ENCODE measurements around the gene LACRT. TPM values are rescaled to one million over a fixed set of nuclear protein-coding genes. Genes with fewer than 3 reads are reported as not detected.

The LACRT gene
- total and polyA plus RNA-seq, 2 of the 13 experiments (the other 11 are each of a cell fraction or from before 2014, with no cell fraction given), result not detected

DNA sequence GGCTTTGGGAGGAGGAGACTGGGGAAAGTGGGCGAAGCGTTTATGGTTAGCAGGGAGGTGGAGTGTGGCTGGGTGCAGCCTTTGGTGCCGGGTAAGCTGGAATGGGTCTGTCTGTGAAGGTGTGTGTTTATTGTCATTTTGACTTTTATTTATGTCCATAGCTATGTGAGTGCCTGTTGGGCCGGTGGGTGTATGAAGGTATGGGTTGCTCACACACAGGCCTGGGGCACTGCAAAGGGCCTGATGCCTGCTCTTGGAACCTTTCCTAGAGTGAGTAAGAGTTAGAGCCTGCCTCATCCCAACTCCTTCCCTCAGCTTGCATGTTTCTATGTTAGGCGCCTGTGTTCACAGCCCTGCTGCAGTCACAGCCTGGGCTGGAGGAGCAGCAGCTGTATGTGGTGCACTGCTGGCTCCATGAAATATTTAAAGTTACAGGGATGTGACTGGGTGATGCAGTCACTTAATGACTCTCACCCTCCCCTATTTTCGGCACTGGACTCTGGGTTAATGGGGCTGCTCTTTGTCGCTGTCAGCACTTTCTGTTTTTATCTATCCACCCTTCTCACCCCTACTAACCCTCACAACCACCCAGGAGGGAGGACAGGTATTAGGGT is 43.6 kb downstream of the LACRT start:
- Histone ChIP-seq H3K27ac (ENCODE audit: extremely low read length, insufficient read depth, low read length) (no peak overlapping the region), H3K4me2 (ENCODE audit: low read depth, low read length) (no peak overlapping the region), H4K20me1 (ENCODE audit: insufficient read depth, low read length) (no peaks in the 10 kb centered on the region), H3K4me1 (ENCODE audit: insufficient read depth, low read length) (peaks cover 14% of the 10 kb centered on the region), H3K4me3 (replicated peaks in 1 of 3; ENCODE audit: insufficient read depth in 1 of 3, low read depth in 2 of 3, low read length in 3 of 3) (no peak overlapping the region), H3K79me2 (ENCODE audit: insufficient read depth, low read length) (no peaks in the 10 kb centered on the region), H3K9me3 (ENCODE audit: low read length) (no peaks in the 10 kb centered on the region), H3K27me3 (ENCODE audit: control insufficient read depth in 1 of 2, insufficient read depth in 2 of 2, low read length in 2 of 2) (peaks cover 4 to 70% of the 10 kb centered on the region in 2 experiments), H3K9ac (ENCODE audit: insufficient read depth, low read depth, low read length) (no peak overlapping the region), H3K36me3 (replicated peaks in 1 of 2; ENCODE audit: control insufficient read depth in 1 of 2, insufficient read depth in 2 of 2, low read length in 2 of 2) (no peaks in the 10 kb centered on the region), H2AFZ (ENCODE audit: low read length) (no peak overlapping the region)
- no TSS peak for BruUV-seq (replicated peaks)
- TF ChIP-seq ZNF547 (CRISPR knock-in tag; IDR thresholded peaks at IDR 0.05), result no peak
- TF ChIP-seq MAFK (conservative IDR thresholded peaks at IDR 0.05 in 1 of 2, IDR thresholded peaks at IDR 0.05 in 1 of 2; ENCODE audit: low read length in 2 of 2), result peak in 1 of 2 experiments; percentile 37; a peak in 1 of 4 replicates
- ATAC-seq (no peak), DNase-seq (ENCODE audit: low spot score) (no peak), FAIRE-seq (no peak)
- intact Hi-C loops (cut with micrococcal nuclease; ENCODE audit: unreplicated experiment), result no loop called here
- WGBS (ENCODE audit: low lambda C conversion rate), result 38% methylated on average over 6 of the region's 7 CpGs
- in situ Hi-C loops (cut with HindIII; ENCODE audit: extremely low pct_ligation_motif_present, low pct_unique_long_range_greater_than_20kb), result no loop called here
- ChIA-PET CTCF (ENCODE audit: low intra/inter-chr PET ratio, low total read pairs) (no interaction called here), POLR2A (no interaction called here)

DNA sequence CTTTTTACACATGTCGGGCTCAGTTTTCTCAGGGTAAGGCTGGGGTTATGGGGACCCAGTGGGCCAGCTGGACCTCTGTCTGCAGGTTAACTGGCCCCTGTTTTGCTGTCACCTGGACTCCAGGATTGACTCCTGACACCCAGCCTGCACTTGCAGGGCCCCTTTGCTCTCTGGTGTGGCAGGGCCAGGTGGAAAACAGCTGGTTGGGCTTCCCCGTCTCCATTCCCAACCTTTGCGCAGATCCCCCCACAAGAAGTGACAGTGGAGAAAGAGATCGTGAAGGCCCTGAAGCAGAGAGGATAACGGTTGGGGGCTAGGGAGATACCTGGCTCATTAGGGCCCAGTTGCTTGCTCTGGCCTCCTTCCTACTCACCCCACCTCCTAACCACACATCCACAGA is 44.7 kb downstream of the LACRT start:
- Histone ChIP-seq H3K4me3 (replicated peaks in 1 of 3; ENCODE audit: insufficient read depth in 1 of 3, low read depth in 2 of 3, low read length in 3 of 3) (no peak overlapping the region), H3K79me2 (ENCODE audit: insufficient read depth, low read length) (no peaks in the 10 kb centered on the region), H2AFZ (ENCODE audit: low read length) (no peak overlapping the region), H3K4me1 (ENCODE audit: insufficient read depth, low read length) (peaks cover 14% of the 10 kb centered on the region), H3K36me3 (replicated peaks in 1 of 2; ENCODE audit: control insufficient read depth in 1 of 2, insufficient read depth in 2 of 2, low read length in 2 of 2) (no peaks in the 10 kb centered on the region), H4K20me1 (ENCODE audit: insufficient read depth, low read length) (no peaks in the 10 kb centered on the region), H3K4me2 (ENCODE audit: low read depth, low read length) (no peak overlapping the region), H3K9me3 (ENCODE audit: low read length) (no peaks in the 10 kb centered on the region), H3K9ac (ENCODE audit: insufficient read depth, low read depth, low read length) (no peak overlapping the region), H3K27me3 (ENCODE audit: control insufficient read depth in 1 of 2, insufficient read depth in 2 of 2, low read length in 2 of 2) (peaks cover 4 to 76% of the 10 kb centered on the region in 2 experiments), H3K27ac (ENCODE audit: extremely low read length, insufficient read depth, low read length) (no peak overlapping the region)
- CTCF ChIA-PET (ENCODE audit: low intra/inter-chr PET ratio, low total read pairs), result no interaction called here
- BruUV-seq (replicated peaks), result no TSS peak
- intact Hi-C loops (cut with micrococcal nuclease; ENCODE audit: unreplicated experiment), result no loop called here
- WGBS (ENCODE audit: low lambda C conversion rate), result 55% methylated on average over 5 of the region's 5 CpGs
- POLR2A ChIA-PET, result no interaction called here
- no peak for DNase-seq (ENCODE audit: low spot score)
- in situ Hi-C loops (cut with HindIII; ENCODE audit: extremely low pct_ligation_motif_present, low pct_unique_long_range_greater_than_20kb), result no loop called here
- no peak for ATAC-seq
- no peak for FAIRE-seq
- TF ChIP-seq YEATS4 (CRISPR knock-in tag; IDR thresholded peaks at IDR 0.05; ENCODE audit: borderline replicate concordance), result no peak
- TF ChIP-seq SRY (CRISPR knock-in tag; IDR thresholded peaks at IDR 0.05), result no peak
- TF ChIP-seq NRL (CRISPR knock-in tag; IDR thresholded peaks at IDR 0.05; ENCODE audit: borderline replicate concordance), result no peak
- no peak for TF ChIP-seq RNF219 (CRISPR knock-in tag; IDR thresholded peaks at IDR 0.05)
- no peak for TF ChIP-seq KDM5A (IDR thresholded peaks at IDR 0.05; ENCODE audit: borderline replicate concordance, low read length)
- TF ChIP-seq GATAD1 (CRISPR knock-in tag; IDR thresholded peaks at IDR 0.05), result no peak
- no peak for TF ChIP-seq SOX5 (CRISPR knock-in tag; IDR thresholded peaks at IDR 0.05; ENCODE audit: borderline replicate concordance)
- TF ChIP-seq ARID5B (CRISPR knock-in tag; IDR thresholded peaks at IDR 0.05), result no peak
